GM23338 (cell line): ENCODE results near the gene SETBP1.

Experiments
- POLR2AphosphoS5 ChIP-seq: IDR thresholded peaks from 2 replicates; pipeline ENCODE4 v1.6.1; 2016; ENCODE audit warnings: antibody characterized with exemption, low read depth
- TF ChIP-seq, protein P1 (sequence below), 2 experiments: fragments of 200-600 bp in 1 of 2; sonication (generic) in 1 of 2; conservative IDR thresholded peaks; 2 replicates each; pipeline versions ENCODE4 v1.5.1 to v1.6.1; 2016 to 2017; ENCODE audit warnings: antibody characterized with exemption in 2 of 2, low read depth in 2 of 2, mild to moderate bottlenecking in 2 of 2, moderate library complexity in 1 of 2
- TF ChIP-seq, protein P2 (sequence below): IDR thresholded peaks from one replicate; pipeline ENCODE4 v1.6.1; 2018; ENCODE audit warnings: antibody characterized with exemption; ENCODE audit not compliant: unreplicated experiment

DNA sequence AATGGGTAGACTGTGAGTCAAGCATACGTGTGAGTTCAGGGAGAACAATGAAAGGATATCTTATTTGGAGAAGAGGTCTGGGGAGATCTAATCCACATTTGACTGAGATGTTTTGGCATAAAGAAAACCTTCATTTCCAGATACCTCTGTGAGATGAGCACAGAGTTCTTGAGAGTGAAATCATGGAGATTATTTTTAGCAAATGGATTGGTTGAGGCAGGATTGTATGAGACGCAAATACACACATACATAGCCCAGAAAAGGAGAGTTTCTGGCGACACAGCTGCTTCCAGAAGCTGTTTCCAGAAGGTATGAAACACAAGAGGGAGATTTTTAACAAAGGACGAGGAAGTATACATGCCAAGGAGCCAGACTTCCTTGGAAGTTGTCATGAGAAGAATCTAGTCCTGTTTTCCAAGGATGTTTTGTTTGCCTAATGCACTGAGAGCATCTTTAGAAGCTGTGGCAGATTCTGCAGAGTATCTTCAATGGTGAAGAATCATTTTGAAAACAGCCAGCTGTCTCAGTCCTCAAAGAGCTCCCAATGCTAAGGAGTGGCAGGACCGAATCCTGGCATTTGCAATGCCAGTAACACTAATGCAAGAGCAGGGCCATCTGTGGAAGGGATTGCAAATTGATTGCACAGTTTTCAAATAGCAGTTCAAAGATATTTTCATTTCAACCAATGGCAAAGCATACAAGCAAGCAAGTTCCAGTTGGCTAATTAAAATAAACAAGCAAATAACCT, 177.2 kb downstream of the SETBP1 start:
- TF ChIP-seq, protein P1, sequence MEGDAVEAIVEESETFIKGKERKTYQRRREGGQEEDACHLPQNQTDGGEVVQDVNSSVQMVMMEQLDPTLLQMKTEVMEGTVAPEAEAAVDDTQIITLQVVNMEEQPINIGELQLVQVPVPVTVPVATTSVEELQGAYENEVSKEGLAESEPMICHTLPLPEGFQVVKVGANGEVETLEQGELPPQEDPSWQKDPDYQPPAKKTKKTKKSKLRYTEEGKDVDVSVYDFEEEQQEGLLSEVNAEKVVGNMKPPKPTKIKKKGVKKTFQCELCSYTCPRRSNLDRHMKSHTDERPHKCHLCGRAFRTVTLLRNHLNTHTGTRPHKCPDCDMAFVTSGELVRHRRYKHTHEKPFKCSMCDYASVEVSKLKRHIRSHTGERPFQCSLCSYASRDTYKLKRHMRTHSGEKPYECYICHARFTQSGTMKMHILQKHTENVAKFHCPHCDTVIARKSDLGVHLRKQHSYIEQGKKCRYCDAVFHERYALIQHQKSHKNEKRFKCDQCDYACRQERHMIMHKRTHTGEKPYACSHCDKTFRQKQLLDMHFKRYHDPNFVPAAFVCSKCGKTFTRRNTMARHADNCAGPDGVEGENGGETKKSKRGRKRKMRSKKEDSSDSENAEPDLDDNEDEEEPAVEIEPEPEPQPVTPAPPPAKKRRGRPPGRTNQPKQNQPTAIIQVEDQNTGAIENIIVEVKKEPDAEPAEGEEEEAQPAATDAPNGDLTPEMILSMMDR (conservative IDR thresholded peaks at IDR 0.05; ENCODE audit: low read depth in 2 of 2) = no peak
- no peak for TF ChIP-seq POLR2AphosphoS5
- TF ChIP-seq, protein P2, sequence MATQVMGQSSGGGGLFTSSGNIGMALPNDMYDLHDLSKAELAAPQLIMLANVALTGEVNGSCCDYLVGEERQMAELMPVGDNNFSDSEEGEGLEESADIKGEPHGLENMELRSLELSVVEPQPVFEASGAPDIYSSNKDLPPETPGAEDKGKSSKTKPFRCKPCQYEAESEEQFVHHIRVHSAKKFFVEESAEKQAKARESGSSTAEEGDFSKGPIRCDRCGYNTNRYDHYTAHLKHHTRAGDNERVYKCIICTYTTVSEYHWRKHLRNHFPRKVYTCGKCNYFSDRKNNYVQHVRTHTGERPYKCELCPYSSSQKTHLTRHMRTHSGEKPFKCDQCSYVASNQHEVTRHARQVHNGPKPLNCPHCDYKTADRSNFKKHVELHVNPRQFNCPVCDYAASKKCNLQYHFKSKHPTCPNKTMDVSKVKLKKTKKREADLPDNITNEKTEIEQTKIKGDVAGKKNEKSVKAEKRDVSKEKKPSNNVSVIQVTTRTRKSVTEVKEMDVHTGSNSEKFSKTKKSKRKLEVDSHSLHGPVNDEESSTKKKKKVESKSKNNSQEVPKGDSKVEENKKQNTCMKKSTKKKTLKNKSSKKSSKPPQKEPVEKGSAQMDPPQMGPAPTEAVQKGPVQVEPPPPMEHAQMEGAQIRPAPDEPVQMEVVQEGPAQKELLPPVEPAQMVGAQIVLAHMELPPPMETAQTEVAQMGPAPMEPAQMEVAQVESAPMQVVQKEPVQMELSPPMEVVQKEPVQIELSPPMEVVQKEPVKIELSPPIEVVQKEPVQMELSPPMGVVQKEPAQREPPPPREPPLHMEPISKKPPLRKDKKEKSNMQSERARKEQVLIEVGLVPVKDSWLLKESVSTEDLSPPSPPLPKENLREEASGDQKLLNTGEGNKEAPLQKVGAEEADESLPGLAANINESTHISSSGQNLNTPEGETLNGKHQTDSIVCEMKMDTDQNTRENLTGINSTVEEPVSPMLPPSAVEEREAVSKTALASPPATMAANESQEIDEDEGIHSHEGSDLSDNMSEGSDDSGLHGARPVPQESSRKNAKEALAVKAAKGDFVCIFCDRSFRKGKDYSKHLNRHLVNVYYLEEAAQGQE = no peak
